HG02571 (cell line): ENCODE measurements around the gene LDLRAP1.
"Not testable (repeated sequence)": the region's sequence is repeated elsewhere in the genome, so short reads cannot be mapped to it uniquely, and the experiment has no call there.

Experiments used
- ATAC-seq: cut with Tn5 transposase; IDR thresholded peaks from one replicate; pipeline ENCODE4 v1.9.1; 2021; ENCODE audit warnings: mild to moderate bottlenecking, moderate library complexity; ENCODE audit not compliant: unreplicated experiment

LDLRAP1 gene, protein sequence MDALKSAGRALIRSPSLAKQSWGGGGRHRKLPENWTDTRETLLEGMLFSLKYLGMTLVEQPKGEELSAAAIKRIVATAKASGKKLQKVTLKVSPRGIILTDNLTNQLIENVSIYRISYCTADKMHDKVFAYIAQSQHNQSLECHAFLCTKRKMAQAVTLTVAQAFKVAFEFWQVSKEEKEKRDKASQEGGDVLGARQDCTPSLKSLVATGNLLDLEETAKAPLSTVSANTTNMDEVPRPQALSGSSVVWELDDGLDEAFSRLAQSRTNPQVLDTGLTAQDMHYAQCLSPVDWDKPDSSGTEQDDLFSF

DNA sequence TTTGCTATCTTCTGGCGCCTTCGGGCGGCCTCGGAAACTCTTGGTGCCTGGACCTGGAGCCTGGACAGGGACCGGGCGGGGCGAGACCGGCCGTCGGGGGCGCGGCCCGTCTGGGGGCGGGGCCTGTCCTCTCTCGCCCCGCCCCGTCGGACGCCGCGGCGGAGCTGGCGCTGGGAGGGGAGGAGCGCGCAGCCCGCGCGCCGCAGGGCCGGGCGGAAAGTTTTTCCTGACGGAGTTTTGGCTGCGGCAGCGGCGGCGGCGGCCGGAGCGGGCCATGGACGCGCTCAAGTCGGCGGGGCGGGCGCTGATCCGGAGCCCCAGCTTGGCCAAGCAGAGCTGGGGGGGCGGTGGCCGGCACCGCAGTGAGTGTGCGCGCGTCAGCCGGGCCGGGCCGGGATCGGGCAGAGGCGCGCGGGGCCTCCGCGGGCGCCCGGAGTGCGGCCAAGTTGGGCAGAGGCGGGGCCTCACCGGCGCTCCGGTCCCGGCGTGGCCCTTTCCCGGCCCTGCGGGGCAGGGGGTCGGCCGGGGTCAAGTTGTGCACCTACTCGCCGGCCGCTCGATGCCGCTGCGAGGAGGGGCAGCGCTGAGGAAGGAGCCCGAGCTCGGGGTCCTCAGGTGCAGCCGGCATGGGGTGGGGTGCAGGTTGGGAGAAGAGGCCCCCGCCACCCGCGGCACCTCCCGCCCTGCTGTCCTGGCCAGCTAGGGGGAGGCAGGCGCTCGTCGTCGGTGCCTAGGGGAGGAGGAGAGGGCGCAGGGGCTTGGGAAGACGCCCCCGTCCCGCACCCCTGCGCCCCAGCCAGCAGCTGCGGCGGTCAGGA is at the start of gene LDLRAP1:
Gene LDLRAP1, plus strand, starts transcription at position 182 of the 818 bp plus-strand sequence. Its CDS starts 93 bp downstream, at position 275.
- peak; percentile 84 for ATAC-seq

DNA sequence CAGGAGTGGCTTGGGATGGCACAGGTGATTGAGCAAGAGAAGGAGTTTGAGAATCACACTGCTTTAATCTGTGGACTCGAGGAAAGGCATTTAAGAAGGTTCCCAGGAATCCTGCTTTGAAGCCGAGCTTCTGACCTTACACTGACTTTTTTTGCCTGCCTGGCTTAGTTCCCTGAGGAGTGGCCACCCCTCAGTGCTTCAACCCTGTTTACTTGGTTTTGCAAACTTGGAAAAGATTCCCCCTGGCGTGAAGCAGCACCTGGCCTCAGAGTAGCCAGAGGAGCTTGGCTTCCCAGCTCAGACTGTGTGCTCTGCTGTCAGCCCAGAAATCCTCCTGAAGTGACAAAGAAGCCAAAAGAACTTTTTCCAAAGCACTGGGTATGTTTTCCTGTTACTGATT is 48.5 kb upstream of the LDLRAP1 start:
- no peak for ATAC-seq

DNA sequence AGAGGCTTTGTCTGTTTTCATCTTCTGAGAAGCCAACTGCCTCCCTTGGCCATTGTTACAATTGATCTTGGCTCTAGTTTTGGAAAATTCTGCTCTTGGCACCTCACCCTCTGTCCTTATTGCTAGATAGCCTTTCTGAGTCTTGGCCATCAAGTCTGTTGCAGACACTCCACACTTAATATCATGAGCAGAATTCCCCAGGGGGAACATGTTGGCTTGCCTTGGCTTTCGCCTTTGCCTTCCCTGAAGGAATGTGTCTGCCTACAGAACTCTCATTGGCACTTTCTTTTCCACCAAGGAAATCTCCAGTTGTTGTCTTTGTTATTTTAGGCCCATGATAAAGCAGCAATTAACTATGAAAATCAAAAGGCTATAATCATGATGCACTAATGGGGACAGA is 42.7 kb upstream of the LDLRAP1 start:
- no peak for ATAC-seq

DNA sequence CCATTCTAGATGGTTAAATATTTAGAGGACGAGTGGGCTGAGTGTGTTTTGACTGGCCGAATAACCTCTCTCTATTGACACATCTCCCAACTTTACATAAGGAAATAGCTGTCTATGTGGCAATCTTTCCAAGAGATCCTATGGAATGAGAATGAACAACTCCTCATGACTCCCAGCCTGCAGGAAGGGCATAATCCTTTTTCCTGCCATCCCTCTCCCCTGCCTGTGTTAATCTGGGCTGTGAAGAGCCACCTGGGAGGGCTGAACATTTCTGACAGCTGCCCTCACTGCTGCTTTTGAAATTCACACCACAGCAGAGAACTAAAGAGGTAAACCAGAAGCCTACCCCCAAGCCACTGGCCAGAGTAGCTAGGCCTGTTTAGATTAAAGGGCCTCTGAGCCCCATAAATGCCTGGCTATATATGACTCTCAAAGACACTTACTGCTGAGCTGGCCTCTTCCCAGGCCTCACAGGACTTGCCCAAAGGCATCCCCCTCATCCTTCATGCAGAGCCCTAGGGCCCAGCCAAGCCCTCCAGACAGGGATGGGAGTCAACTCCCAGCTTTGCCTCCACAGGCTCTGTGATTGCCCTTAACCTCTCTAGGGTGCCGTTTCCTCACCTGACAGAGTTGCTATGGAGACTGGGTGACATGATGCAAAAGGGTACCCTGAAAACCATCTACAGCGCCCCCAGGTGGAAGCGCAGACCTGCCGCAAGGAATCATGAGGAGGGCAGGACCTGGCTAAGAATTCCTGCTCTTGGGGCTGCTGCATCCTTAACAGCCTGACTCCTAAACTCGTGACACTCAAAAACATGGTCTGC is 42.0 kb upstream of the LDLRAP1 start:
- ATAC-seq, result no peak

DNA sequence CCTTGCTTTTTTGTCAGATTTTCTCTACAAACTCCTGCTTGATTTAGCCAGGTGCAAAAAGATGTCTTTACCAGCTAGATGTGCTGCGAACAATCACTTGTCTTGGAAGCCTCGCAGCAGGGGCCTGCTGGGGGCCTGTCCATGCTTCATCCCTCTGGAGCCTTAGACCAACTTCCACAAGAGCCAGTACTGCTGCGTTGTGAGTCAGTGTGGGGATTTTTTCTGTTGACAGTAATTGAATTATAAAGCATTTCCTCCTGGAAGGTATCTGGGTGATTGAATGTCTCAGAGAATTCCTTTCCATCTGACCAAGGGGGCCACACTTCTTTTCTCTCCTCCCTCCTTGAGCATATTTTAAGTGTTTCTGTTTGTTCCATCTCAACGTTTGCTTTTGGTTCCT is 40.4 kb upstream of the LDLRAP1 start:
- no peak for ATAC-seq

DNA sequence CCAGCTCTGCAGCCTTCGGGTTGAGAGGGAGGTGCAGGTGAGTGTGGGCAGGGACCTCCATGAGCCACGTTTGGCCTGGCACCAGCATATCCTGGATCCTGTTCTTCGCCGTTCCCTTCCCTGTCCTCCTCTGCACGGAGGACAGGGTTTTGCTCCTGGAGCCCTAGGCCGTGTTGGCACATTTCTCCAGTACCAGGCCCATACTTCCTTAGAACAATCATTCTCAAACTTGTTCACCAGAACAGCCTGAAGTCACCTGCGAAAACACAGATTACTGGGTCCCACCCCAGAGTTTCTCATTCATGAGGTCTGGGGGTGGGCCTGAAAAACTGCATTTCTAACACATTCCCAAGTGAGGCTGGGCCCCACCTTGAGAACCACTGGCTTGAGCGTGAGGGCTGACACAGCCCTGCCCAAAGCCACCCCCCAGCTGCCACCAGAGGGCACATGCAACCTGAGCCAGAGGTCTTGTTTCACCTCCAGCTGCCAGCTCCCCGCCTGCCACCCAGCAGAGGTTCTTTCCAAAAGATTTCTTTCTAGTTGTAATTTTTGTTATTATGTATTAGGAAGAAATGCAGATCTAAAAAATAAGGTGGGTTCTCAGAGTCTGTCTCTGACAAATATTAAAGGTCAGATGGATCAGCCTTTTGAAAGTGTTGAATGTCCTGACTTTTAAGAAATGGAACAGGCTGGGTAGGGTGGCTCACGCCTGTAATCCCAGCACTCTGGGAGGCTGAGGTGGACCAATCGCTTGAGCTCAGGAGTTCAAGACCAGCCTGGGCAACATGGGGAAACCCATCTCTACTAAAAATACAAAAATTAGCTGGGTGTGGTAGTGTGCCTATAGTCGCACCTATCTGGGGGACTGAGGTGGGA is 39.6 kb upstream of the LDLRAP1 start:
- no peak for ATAC-seq

DNA sequence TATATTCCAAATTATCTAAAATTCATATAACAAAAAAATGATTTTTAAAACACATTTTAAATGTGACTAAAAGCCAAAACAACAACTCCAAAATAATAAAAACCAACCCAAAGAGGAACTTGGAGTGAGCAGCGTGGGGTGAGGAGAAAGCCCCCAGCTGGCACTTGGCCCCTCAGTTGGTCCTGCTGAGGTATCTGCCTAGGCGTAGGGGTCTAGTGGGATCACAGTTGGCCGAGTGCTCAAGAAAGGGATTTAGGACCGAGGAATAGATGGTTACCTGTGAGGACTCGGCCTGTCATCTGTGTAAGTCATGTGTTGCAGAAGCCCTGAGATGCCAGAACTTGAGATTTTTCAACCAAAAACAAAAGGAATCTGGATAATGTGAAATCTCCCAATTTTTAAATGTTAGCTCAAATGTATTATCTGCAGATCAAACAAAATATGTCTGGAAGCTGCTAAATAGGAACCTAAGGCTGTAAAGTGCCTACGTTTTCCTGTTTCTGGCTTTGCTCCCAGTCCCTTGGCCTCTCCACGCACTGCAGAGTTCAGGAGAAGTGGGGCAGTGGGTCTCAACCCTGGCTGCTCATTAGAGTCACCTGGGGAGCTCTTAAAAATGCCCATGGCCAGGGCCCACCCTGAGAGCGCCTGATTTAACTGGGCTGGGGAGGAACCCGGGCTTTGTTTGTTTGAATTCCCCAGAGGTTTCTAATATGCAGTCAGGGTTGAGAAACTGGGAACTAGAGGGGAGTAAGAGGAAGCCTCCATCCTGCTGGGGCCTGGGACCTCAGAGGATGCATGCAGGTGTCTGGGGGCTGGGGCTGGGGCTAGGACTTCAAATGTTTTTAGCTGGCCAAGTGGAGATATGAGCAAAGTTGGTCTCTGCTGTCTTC is 38.5 kb upstream of the LDLRAP1 start:
- ATAC-seq, result no peak

DNA sequence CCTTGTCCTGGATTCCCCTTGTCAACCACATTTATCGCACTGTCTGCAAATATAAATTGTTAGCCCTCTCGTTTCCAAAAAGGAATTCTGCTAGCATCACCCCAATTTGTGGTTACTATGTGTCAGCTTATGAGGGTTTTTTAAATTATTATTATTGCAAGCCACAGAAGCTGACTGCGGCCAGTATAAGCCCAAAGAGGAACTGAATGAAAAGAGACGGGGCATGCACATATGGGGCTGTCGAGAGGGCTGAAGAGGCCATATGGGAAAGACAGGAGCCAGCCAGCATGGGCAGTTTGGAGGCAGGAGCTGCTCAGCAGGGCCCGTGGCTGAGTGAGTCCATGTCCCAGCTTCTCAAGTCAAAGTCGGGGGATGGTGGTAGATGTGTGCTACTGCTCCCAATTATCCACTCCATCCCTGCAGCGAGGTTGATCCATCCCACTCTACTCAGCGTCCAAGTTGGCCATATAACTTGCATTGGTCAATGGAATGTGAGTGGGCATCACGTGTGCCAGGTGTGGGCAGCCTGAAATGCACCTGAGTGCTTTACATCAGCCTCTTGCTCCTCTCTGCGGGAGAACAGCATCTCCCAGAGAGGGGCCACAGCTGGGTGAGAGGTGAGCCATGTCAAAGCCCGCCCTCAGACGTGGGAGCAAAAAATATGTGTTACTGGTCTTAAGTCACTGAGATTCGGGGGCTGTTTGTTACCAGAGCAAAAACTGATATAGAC is 37.6 kb upstream of the LDLRAP1 start:
- ATAC-seq, result no peak

DNA sequence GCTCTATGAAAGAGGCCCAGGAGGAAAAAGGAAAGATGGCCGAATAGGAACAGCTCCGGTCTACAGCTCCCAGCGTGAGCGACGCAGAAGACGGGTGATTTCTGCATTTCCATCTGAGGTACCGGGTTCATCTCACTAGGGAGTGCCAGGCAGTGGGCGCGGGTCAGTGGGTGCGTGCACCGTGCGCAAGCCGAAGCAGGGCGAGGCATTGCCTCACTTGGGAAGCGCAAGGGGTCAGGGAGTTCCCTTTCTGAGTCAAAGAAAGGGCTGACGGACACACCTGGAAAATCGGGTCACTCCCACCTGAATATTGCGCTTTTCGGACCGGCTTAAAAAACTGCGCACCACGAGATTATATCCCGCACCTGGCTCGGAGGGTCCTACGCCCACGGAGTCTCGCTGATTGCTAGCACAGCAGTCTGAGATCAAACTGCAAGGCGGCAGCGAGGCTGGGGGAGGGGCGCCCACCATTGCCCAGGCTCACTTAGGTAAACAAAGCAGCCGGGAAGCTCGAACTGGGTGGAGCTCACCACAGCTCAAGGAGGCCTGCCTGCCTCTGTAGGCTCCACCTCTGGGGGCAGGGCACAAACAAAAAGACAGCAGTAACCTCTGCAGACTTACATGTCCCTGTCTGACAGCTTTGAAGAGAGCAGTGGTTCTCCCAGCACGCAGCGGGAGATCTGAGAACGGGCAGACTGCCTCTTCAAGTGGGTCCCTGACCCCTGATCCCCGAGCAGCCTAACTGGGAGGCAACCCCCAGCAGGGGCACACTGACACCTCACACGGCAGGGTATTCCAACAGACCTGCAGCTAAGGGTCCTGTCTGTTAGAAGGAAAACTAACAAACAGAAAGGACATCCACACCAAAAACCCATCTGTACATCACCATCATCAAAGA is 36.6 kb upstream of the LDLRAP1 start:
- ATAC-seq, result not testable (repeated sequence)

DNA sequence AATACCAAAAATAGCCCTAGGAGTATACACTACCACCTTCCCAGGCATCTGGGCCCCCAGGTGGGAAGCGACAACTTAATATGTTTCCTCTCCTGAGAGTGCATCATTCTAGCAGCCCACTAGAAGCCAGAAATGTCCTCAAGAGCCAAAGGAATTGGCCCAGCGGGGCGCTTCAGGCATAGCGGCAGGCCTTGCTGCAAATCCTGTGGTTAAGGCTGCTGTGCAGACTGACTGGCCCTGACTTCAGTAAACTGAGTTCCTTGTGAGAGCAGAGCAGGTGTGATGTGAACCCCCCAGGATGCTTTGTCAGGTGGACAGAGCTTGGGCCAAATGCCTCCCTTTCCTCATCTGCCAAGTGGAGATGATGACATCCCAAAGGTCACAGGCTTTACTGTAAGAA is 29.7 kb upstream of the LDLRAP1 start:
- ATAC-seq, result no peak

DNA sequence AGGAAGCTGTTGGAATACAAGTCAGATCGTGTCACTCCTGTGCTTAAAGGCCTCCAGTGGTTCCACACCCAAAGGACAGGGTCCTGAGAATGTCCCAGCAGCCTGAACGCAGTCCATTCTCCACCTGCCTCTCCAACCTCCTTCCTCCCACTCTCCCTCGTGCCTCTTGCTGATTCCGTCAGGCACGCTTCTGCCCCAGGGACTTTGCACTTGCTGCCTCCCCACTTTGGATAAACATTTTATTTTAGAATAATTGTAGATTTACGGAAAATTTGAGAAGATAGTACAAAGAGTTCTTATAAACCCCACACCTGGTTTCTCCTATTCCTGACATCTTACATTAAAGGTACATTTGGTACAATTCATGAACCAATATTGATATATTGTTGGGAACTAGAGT is 28.4 kb upstream of the LDLRAP1 start:
- no peak for ATAC-seq

DNA sequence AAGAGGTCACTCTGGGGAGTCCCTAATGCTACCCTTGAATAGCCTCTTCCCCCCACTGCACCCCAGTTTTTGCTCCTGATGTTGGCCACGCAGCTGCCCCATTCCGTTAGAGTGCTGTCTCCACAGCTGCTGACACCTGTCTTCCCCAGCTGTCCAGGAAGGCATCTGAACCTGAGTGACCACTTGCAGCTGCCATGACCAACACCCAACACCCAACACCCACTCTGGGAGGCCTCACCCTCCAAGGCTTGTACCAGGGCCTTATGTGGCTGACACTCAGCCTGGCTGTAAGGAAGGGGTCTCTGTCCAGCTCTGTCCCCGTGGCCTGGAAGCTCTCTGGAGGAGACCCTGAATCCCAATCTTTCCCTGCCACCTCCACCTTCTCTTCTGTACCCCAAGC is 26.7 kb upstream of the LDLRAP1 start:
- ATAC-seq, result no peak

DNA sequence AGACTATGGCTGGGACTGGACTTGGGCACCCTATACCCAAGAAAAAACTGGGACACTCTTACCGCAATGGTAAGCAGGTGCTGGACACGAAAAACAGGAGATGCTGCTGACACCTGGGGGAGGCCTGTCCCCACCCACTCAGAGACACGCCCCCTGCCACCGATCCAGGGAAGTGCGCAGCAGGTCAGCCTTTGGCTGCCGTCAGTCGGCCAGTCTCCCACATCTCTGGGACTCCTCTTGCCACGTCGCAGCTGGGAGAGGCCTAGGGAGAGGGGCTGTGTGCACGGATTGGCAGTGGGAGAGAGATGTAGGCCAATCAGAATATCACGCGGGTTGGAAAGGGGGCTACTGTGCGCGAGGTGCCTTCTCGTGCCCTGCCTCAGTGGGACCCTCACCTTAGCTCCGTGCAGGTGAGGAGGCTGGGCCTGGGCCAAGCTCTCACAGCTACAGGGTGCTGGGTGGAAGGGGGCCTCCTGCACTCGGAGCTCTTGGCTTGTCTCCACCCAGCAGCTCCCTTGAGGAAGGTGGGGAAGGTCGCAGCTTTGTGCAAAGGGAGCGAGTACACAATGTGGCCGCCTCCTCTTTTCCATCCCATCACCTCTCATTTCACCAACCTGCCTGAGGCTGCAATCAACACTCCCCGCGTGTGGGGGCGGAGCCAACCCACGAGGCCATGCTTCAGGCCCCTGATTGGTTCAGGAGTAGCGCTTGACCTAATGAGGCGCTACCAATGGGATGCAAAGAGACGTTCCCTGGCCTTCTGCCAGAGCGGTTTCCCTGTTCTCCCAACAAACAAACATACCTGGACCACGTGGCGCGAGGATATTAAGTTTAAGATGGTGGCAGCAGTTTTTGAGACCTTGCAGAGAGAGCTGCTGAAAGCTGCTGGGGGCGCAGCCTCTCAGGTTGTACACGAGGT is 25.7 kb upstream of the LDLRAP1 start:
- ATAC-seq, result no peak

DNA sequence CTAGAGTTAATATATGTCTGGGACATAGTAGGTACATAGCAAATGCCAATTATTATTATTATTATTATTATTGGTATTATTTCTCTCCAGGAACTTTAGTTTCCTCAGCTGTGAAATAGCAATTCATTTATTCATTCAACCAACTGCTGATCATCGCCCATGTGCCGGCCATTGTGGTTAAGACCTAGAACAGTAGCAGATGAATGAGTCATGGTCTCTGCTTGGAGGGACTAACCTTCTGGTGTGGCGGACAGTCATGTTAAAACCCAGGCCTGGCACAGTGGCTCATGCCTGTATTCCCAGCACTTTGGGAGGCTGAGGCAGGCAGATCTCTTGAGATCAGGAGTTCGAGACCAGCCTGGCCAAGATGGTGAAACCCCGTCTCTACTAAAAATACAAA is 23.8 kb upstream of the LDLRAP1 start:
- ATAC-seq, result no peak

DNA sequence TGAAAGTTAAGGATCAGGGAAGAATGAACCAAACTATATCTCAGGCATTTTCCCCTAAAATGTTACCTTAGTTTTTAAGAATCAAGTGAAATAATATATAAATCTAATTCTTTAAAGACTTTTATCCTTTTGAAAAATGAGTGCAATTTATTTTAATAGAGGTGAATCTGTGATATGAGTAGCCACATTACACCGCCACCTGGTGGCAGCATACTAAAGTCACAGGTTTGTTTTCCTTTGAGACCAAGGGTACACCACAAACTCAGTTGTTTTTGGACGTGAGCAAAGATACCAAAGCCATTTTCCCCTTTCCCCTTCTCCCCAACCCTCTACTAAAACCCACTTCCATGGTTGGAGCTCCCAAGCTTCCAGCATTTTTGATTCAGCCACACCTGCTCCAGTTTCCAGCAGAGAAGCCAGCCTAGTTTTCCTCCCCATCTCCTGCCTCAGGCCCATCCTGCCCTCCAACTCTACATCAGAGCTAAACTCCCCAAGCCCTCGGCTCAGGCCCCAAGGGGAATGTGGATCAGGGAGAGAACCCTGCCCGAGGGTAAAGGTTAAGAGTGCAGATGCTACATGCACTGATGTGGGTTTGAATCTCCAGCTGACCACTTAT is 22.9 kb upstream of the LDLRAP1 start:
- no peak for ATAC-seq

DNA sequence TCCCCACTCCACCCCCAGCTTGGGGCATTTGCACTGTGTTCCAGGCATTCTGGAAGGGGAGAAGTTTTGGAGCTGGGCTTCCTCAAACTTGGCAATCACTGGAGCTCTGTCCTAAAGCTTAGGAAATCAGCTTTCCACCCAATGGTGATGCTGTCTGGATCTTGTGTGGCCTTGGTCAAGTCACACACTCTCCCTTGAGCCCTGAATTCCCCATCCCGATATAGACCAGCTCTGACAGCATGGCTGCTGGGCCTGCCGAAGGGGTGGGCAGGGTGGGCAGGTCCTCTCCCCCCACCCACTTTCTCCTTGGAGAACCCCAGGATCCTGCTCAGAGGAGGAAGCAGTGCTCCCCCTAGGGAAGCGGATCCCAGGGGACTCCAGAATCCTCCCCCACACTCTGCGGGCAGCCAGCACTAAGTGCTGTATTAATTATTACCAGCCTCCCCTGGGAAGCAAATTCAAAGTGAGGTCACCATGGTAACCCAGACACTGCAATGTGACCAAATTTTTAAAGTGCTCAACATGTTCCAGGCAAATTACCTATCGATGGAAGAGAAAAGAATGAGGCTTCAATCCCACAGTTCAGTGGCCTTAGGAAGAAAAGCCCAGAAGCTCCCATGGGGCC is 21.3 kb upstream of the LDLRAP1 start:
- no peak for ATAC-seq
